Measurements from ENCODE around the gene INSIG1. TPM values are rescaled to one million over a fixed set of nuclear protein-coding genes. Genes with fewer than 3 reads are reported as not detected.

The INSIG1 gene
- total RNA-seq, 4 donors from 2014 or later, result 36.3 to 147 (median 100) TPM

GRCh38 chr7:155270861-155271260, 26.8 kb upstream of the INSIG1 start:
- Histone ChIP-seq H3K27me3 (no peaks in the 10 kb centered on the region), H3K4me3 (no peak overlapping the region), H3K4me1 (no peaks in the 10 kb centered on the region), H3K9me3 (no peaks in the 10 kb centered on the region), H3K36me3 (no peaks in the 10 kb centered on the region), H3K27ac (no peak overlapping the region)
- no peak for DNase-seq
- TF ChIP-seq CTCF (IDR thresholded peaks at IDR 0.05) (no peak), POLR2A (IDR thresholded peaks at IDR 0.05) (no peak)

- Histone ChIP-seq H3K27ac (no peak overlapping the region), H3K4me1 (no peaks in the 10 kb centered on the region), H3K9me3 (no peaks in the 10 kb centered on the region), H3K4me3 (no peak overlapping the region), H3K36me3 (no peaks in the 10 kb centered on the region), H3K27me3 (no peaks in the 10 kb centered on the region)
- TF ChIP-seq POLR2A (IDR thresholded peaks at IDR 0.05) (no peak), CTCF (IDR thresholded peaks at IDR 0.05) (no peak)
- DNase-seq, result no peak
These were observed 22.9 kb upstream of the INSIG1 start for GRCh38 chr7:155274633-155275355.

- Histone ChIP-seq H3K27me3 (no peaks in the 10 kb centered on the region), H3K4me3 (no peak overlapping the region), H3K4me1 (no peaks in the 10 kb centered on the region), H3K27ac (no peak overlapping the region), H3K9me3 (no peaks in the 10 kb centered on the region), H3K36me3 (no peaks in the 10 kb centered on the region)
- TF ChIP-seq POLR2A (IDR thresholded peaks at IDR 0.05), result no peak
- TF ChIP-seq CTCF (IDR thresholded peaks at IDR 0.05), result no peak
- DNase-seq, result peak in 1 of 3 donors; percentile 37
These were observed 21.5 kb upstream of the INSIG1 start for GRCh38 chr7:155276042-155276799.

GRCh38 chr7:155276800-155277375, 20.8 kb upstream of the INSIG1 start:
- no peaks in the 10 kb centered on the region for H3K27me3 ChIP-seq
- DNase-seq, result peak in 1 of 3 donors; percentile 34
- no peak overlapping the region for H3K27ac ChIP-seq
- no peak overlapping the region for H3K4me3 ChIP-seq
- H3K9me3 ChIP-seq, result no peaks in the 10 kb centered on the region
- no peaks in the 10 kb centered on the region for H3K4me1 ChIP-seq
- H3K36me3 ChIP-seq, result no peaks in the 10 kb centered on the region
- TF ChIP-seq POLR2A (IDR thresholded peaks at IDR 0.05), result no peak
- no peak for TF ChIP-seq CTCF (IDR thresholded peaks at IDR 0.05)

- H3K36me3 ChIP-seq, result no peaks in the 10 kb centered on the region
- H3K4me3 ChIP-seq, result no peak overlapping the region
- H3K4me1 ChIP-seq, result no peaks in the 10 kb centered on the region
- H3K27me3 ChIP-seq, result no peaks in the 10 kb centered on the region
- peak in 1 of 3 donors; percentile 14 for DNase-seq
- no peaks in the 10 kb centered on the region for H3K9me3 ChIP-seq
- H3K27ac ChIP-seq, result no peak overlapping the region
- TF ChIP-seq CTCF (IDR thresholded peaks at IDR 0.05) (no peak), POLR2A (IDR thresholded peaks at IDR 0.05) (no peak)
These were observed 20.2 kb upstream of the INSIG1 start for GRCh38 chr7:155277385-155277994.

All from Peyer's patch (tissue), 4 donors.